SHP77 treated with DMSO at 0.1 percent for 48 hours (cell line): ENCODE measurements around the gene DBNL.

Experiments
- DNase-seq: peaks from one replicate; lab custom pipeline; 2025; lab: John Stamatoyannopoulos, UW

The DBNL gene

GRCh38 chr7:44078521-44078920 is 34.0 kb downstream of the DBNL start:
- no peak for DNase-seq

DNA sequence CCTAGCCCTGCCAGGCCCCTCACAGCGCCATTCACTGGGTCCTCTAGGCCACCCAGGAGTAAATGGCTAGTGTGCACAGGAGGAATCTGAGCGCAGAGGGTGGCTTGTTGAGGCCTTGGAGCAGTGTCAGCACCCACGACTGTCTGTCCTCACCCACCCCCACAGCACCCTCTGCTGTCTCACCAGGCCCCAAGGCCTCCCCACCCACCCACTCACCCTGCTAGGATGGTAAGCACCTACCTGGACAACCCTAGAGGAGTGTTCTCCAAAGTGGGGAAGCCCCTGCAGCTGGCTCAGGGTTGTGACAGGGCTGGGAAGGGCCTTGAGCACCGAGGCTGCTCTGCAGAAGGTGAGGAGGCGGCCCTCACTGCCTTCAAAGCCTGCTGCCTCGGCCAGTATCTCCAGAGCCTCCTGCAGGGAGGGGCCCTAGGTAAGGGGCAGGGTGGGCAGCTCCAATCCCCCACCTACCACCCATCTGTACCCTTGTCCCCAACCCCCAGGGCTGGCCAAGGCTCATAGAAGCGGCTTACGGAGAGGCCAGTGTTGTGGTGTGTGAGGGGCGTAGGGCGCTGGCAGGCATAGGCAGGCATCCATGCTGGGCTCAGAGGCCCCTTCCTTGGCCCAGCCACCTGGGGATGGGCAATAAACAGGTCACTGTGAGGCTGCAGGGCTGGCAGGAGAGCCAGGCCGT is 35.0 kb downstream of the DBNL start:
- no peak for DNase-seq

DNA sequence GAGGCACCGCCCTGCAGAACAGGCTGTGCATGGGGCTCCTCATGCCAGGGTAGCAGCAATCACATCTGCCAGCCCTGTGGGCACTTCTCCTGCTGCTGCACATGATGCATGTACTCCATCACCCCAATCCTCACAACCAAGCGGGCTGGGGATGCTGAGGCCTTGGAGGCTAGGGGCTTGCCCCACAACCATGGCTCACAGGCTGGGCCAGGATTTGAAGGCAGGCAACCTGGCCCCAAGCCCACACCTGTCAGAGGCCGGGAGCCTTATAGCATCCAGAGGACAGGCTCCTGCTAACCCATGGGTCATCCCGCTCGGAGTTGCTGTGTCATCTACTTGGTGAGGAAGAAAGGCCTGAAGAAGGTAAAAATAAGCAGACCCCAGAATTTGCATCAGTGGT is 35.6 kb downstream of the DBNL start:
- DNase-seq = no peak

- no peak for DNase-seq
Observed at GRCh38 chr7:44080686-44081265, 36.3 kb downstream of the DBNL start.

DNA sequence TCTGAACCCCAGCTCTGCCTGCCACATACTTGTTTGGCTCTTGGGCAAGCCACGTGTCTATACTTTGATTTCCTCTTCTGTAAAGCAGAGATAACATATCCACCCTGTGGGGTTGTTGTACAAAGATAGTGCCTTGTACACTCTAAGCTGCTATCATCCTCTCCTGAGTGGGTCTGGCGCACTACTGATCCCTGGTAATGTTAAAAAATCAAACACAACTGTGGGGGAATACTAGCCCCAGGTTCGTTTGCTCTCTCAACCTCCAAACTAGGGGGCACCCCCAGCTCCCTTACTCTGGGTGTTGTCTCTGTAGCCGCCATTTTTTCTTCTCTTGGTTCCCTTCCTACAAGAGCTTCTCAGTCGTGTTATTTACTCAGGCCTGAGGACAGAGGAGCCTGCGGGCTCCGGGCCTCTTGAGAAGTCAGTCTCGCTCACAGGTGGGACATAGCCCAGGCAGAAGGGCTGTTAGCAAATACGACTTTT is 36.8 kb downstream of the DBNL start:
- no peak for DNase-seq

GRCh38 chr7:44082541-44083207 is 38.2 kb downstream of the DBNL start:
- peak; percentile 99 for DNase-seq

- DNase-seq = no peak
Observed at GRCh38 chr7:44083796-44084195, 39.3 kb downstream of the DBNL start.

DNA sequence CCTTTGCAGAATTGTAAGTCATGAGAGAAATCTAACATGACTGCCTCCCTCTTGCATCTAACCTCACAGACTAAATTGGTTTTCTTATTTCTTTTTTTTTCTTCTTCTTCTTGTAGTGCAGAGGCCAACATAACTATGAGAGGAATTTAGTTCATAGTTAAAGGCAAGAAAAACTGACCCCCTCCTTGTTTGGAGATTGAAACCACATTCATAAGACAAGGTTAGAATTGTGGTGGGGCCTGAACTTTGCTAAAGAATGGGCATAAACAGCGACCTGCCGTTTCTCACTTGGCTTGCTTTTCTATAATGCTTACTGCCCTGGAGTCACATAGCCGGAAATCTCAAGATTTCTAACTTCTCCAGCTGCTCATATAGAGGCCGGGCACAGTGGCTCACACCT is 40.2 kb downstream of the DBNL start:
- no peak for DNase-seq

DNA sequence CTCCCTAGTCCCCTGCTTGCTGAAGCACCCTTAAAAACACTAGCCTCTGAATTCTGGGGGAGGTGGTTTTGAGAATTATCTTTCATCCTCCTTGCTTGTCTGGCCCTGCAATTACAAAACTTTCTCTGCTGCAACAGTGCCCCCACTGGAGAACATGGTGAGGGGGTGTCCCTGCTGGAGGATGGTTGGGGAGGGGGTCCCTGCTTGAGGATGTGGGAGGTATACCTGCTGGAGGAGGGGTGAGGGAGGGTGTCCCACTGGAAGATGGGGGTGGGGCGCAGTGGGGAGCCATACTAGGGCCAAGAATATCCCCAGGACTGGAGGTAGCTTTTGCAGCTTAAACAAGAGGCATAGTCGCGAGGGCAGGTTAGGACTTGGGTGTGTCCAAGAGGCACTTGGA is 41.0 kb downstream of the DBNL start:
- no peak for DNase-seq

- no peak for DNase-seq
Observed at GRCh38 chr7:44086627-44087026, 42.1 kb downstream of the DBNL start.

DNA sequence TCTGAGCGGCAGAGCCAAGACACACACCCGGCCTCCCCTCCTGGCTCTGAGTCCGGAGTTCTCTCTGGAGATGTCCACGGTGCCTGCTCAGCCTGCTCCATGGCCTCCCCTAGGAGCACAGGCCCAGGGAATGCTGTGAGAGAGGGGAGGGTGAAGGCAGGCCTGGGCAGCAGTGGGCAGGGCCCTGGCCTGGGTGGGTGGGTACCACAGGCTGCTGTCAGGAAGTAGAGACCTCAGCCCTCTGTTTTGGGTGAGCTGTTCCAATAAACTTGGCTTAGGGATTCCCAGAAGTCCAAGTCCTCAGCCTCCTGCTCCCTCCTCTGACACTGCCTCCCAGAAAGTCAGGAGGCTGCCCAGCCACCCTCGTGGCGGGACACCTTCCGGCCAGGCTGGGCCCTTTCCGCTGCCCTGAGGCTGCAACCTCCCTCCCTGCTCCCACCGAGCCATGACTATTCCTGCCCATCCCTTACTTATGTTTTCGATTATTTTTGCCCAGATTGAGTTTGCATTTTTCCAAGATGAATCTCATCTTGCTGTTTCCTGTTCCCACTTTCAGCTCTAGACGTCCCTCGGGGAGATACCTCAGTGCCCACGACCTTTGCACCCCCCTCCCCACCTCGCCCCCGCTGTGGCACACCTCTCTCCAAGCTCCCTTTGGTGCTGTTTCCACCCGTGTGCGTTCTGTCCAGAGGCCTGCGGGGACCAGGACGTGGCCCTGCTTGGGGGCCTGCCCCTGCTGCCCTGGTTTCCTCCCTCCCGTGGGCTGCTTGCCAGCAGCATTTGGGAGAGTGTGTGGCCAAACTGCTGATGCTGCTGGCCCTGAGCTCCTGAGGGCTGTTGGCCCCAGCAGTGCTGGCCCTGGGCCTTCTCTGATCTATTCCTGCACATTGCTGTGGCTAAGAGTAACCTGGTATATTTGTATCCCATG is 43.7 kb downstream of the DBNL start:
- DNase-seq = no peak

- no peak for DNase-seq
Observed at GRCh38 chr7:44093102-44093641, 48.7 kb downstream of the DBNL start.

DNA sequence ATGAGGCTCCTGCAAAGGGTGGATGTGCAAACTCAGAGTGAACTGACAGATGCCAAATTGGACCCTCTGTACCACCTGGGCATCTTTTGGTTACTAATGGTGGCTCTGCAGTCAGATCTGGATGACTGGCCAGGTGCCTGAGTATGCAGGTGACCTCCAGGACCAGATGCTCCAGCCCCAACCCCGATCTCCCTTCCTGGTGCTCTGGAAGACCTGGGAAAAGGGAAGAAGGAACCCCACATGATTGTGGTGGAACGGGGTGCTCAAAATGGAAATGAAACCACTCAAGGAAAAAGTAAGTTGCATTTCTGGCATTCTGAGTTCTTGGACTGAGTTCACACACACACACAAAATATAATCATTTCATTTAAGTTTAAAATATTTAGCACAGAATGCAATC is 49.9 kb downstream of the DBNL start:
- DNase-seq = no peak

DNA sequence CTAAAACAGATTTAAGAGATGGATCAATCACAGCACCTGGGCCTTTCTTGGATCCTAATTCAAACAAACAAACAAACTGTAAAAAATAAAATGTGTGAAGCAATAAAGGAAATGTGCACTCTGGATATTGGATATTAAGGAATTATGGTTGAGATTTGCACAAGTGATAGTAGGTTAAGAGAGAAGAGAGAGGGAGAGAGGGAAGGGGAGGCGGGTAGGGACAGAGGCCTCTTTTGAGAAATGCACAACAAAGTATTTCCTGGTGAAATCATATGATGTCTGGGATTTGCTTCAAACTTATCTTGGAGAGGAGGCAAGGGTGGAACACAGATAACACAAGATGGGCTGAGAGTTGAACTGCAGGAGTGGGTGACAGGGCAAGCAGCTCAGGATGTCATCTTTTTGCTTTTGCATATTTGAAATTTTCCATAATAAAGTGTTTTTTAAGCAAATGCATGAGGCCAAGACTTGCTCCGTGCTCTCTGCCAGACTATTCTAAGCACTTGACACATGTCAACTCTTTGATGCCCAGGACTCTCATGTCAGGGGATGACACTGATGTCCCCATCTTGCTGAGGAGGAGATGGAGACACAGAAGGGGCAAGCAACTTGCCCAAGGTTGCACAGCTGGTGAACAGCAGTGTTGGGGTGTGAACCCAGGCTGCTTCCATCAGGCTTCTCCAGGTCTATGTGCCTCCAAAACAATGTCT is 50.5 kb downstream of the DBNL start:
- DNase-seq = no peak

GRCh38 chr7:44095781-44096180 is 51.3 kb downstream of the DBNL start:
- DNase-seq = no peak

DNA sequence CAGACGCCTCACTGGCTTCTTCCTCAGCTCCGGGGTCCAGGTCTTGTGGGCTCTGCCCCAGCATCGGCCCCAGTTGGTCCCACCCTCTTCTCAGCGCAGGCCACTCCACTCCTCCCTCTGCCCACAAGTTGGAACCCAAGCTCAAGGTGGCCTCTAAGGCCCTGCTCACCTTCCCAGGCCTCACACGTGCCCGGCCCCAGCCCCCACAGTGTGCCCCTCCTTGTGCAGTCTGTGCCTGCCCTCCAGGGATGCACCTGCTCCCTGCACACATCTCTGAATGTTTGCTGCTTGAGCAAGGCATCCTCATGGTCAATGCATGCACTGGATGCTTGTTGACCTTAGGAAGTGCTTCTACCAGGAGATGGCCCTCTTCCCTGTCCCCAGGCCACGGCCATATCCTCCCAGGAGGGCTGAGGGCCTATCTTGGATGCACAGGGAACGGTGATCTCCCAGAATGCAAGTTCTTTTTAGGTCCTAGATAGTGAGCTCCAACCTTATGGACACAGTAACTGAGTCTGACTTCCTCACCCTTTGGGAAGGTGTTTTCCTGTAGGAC is 51.9 kb downstream of the DBNL start:
- no peak for DNase-seq

- no peak for DNase-seq
Observed at GRCh38 chr7:44097064-44097932, 52.8 kb downstream of the DBNL start.

GRCh38 chr7:44098092-44099068 is 53.9 kb downstream of the DBNL start:
- DNase-seq = no peak

DNA sequence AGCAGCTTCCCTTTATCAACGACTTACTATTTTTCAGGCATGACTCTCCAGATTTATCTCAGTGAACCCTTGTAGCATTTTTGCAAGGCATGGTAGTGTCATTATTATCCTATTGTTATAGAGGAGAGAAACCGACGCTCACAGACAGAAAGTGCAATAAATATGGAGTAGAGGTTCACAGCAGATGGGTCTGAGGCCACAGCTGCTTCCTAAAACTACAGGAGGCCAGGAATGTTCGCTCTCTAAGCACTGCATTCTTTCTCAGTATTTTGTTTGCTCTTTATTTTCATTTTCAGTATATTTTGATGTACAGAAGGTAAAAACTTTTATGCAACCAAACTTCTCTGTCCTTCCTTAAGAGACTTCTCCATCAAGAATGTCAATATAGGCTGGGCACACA is 55.2 kb downstream of the DBNL start:
- no peak for DNase-seq
